Immature natural killer cell (primary cell): ENCODE data around the gene RASGRF2. TPM values are rescaled to one million over a fixed set of nuclear protein-coding genes. Genes with fewer than 3 reads are reported as not detected.
A peak's percentile ranks its signal among the peaks of the same experiment; 100 is the strongest.

Experiments used
- DNase-seq, 3 donors: peaks; one replicate each; pipeline ENCODE4 v3.0.0; 2022; ENCODE audit warnings: mixed read lengths in 1 of 3
- H3K27ac Mint-ChIP-seq, 6 donors: one replicate each; pipeline ENCODE4 v1.8.0; 2020; ENCODE audit warnings: mixed read lengths in 6 of 6, mild to moderate bottlenecking in 5 of 6, inconsistent platforms in 4 of 6, moderate library complexity in 3 of 6
- H3K27me3 Mint-ChIP-seq, 3 donors: one replicate each; pipeline ENCODE4 v1.8.0; 2020 to 2021; ENCODE audit warnings: low read depth in 3 of 3, mild to moderate bottlenecking in 3 of 3, mixed read lengths in 3 of 3, moderate library complexity in 3 of 3, inconsistent platforms in 1 of 3
- H3K36me3 Mint-ChIP-seq, 3 donors: one replicate each; pipeline ENCODE4 v1.8.0; 2020; ENCODE audit warnings: mixed read lengths in 3 of 3, inconsistent platforms in 2 of 3, mild to moderate bottlenecking in 2 of 3
- H3K4me1 Mint-ChIP-seq, 2 donors: one replicate each; pipeline ENCODE4 v1.8.0; 2020; ENCODE audit warnings: inconsistent platforms in 2 of 2, mild to moderate bottlenecking in 2 of 2, mixed read lengths in 2 of 2, moderate library complexity in 1 of 2
- H3K4me3 Mint-ChIP-seq, 5 donors: one replicate each; pipeline ENCODE4 v1.8.0; 2020; ENCODE audit warnings: mild to moderate bottlenecking in 5 of 5, mixed read lengths in 5 of 5, inconsistent platforms in 3 of 5, moderate library complexity in 3 of 5
- H3K9me3 Mint-ChIP-seq, 6 donors: one replicate each; pipeline ENCODE4 v1.8.0; 2020; ENCODE audit warnings: mild to moderate bottlenecking in 6 of 6, mixed read lengths in 6 of 6, inconsistent platforms in 4 of 6, moderate library complexity in 3 of 6
- polyA plus RNA-seq, 3 donors: library from polyadenylated mRNA; unstranded; fragments of 300-500 nt; fragmentation: Illumina TruSeq; gene quantifications; one replicate each; pipeline ENCODE4 v1.2.3, GENCODE V29; 2021

Gene RASGRF2
- polyA plus RNA-seq, 3 donors from 2014 or later = 0.17 to 3.8 (median 1.5) TPM

DNA sequence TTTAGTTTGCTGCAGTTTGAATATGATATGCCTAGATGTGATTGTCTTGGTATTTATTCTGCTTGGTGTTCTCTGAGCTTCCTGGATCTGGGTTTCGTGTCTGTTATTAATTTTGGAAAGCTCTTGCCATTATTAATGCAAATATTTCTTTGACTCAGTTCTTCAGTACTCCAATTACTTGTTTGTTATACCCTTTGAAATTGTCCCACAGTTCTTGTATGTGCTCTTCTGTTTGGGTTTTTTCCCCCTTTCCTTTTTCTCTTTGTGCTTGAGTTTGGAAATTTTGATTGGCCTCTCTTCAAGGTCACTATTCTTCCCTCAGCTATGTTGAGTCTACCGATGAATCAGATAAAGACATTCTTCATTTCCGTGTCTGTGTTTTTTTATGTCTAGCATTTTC lies 176.4 kb downstream of the RASGRF2 start:
- no peak overlapping the region for H3K4me3 Mint-ChIP-seq

GRCh38 chr5:81137833-81138232 lies 177.7 kb downstream of the RASGRF2 start:
- no peak for DNase-seq
- no peak overlapping the region for H3K4me3 Mint-ChIP-seq
- peaks cover 0 to 9% (median 3%) of the 10 kb centered on the region in 3 donors for H3K36me3 Mint-ChIP-seq
- no peak overlapping the region for H3K27ac Mint-ChIP-seq
- H3K9me3 Mint-ChIP-seq = peaks cover 0 to 1% (median 0%) of the 10 kb centered on the region in 6 donors
- no peaks in the 10 kb centered on the region for H3K4me1 Mint-ChIP-seq
- H3K27me3 Mint-ChIP-seq = peaks cover 0 to 4% (median 0%) of the 10 kb centered on the region in 3 donors

More for the DNA sequence above, 176.4 kb downstream of the RASGRF2 start:
- Mint-ChIP-seq H3K27ac (no peak overlapping the region), H3K27me3 (peaks cover 0 to 4% (median 0%) of the 10 kb centered on the region in 3 donors), H3K9me3 (peaks cover 0 to 1% (median 0%) of the 10 kb centered on the region in 6 donors), H3K4me1 (no peaks in the 10 kb centered on the region), H3K36me3 (peaks cover 0 to 9% (median 3%) of the 10 kb centered on the region in 3 donors)
- no peak for DNase-seq

- peaks cover 0 to 6% (median 4%) of the 10 kb centered on the region in 3 donors for H3K27me3 Mint-ChIP-seq
- H3K36me3 Mint-ChIP-seq = peaks cover 0 to 9% (median 3%) of the 10 kb centered on the region in 3 donors
- no peak overlapping the region for H3K27ac Mint-ChIP-seq
- H3K4me1 Mint-ChIP-seq = peaks cover 5 to 7% of the 10 kb centered on the region in 2 donors
- peaks cover 0 to 1% (median 0%) of the 10 kb centered on the region in 6 donors for H3K9me3 Mint-ChIP-seq
- DNase-seq = no peak
- no peak overlapping the region for H3K4me3 Mint-ChIP-seq
Measured at GRCh38 chr5:81140441-81140840, 180.3 kb downstream of the RASGRF2 start.

GRCh38 chr5:81140943-81141342 lies 180.8 kb downstream of the RASGRF2 start:
- Mint-ChIP-seq H3K27ac (no peak overlapping the region), H3K4me3 (no peak overlapping the region), H3K36me3 (peaks cover 0 to 9% (median 3%) of the 10 kb centered on the region in 3 donors), H3K9me3 (peaks cover 0 to 1% (median 0%) of the 10 kb centered on the region in 6 donors), H3K4me1 (peaks cover 8 to 10% of the 10 kb centered on the region in 2 donors), H3K27me3 (peaks cover 0 to 6% (median 4%) of the 10 kb centered on the region in 3 donors)
- no peak for DNase-seq

- no peak overlapping the region for H3K27ac Mint-ChIP-seq
- H3K27me3 Mint-ChIP-seq = peaks cover 0 to 6% (median 4%) of the 10 kb centered on the region in 3 donors
- H3K4me3 Mint-ChIP-seq = no peak overlapping the region
- H3K9me3 Mint-ChIP-seq = peaks cover 0 to 1% (median 0%) of the 10 kb centered on the region in 6 donors
- H3K36me3 Mint-ChIP-seq = peaks cover 0 to 3% (median 3%) of the 10 kb centered on the region in 3 donors
- peaks cover 8 to 15% of the 10 kb centered on the region in 2 donors for H3K4me1 Mint-ChIP-seq
- no peak for DNase-seq
Measured at GRCh38 chr5:81142108-81142507, 181.9 kb downstream of the RASGRF2 start.

DNA sequence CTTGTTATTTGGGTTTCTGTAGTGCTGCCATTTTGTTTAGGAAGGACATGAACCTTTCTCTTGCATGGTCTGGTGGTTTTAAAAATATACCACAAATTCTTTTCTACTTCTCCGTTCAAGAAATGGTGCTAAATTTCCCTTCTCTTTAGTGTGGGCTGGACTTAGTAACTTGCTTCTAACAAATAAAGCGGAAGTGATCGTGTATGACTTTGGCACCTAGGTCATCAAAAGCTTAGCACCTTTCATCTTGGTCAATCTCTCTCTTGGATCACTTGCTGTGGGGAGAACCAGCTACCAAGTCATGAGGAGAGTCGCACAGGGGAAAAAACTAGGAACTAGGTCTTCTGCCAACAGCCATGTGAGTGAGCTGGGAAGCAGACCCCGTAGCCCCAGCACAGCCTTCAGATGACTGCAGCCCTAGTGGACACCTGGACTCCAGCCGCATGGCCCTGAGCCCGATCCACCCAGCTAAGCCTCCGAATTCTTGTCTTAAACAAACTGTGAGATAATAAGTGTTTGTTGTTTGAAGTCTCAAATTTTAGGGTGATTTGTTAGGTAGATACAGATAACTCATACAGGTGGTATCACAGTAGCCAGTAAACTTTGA lies 185.3 kb downstream of the RASGRF2 start:
- Mint-ChIP-seq H3K27ac (no peak overlapping the region), H3K4me1 (peaks cover 18 to 30% of the 10 kb centered on the region in 2 donors), H3K4me3 (no peak overlapping the region), H3K27me3 (peaks cover 0 to 8% (median 0%) of the 10 kb centered on the region in 3 donors), H3K9me3 (no peaks in the 10 kb centered on the region), H3K36me3 (peaks cover 0 to 2% (median 0%) of the 10 kb centered on the region in 3 donors)
- peak in 2 of 3 donors; percentile 5 to 18 for DNase-seq

GRCh38 chr5:81146031-81146430 lies 185.9 kb downstream of the RASGRF2 start:
- no peaks in the 10 kb centered on the region for H3K36me3 Mint-ChIP-seq
- H3K4me3 Mint-ChIP-seq = peak overlapping the region in 1 of 5 donors; percentile 3
- H3K9me3 Mint-ChIP-seq = no peaks in the 10 kb centered on the region
- no peak for DNase-seq
- H3K27me3 Mint-ChIP-seq = peaks cover 0 to 8% (median 0%) of the 10 kb centered on the region in 3 donors
- H3K27ac Mint-ChIP-seq = no peak overlapping the region
- peaks cover 18 to 30% of the 10 kb centered on the region in 2 donors for H3K4me1 Mint-ChIP-seq

DNA sequence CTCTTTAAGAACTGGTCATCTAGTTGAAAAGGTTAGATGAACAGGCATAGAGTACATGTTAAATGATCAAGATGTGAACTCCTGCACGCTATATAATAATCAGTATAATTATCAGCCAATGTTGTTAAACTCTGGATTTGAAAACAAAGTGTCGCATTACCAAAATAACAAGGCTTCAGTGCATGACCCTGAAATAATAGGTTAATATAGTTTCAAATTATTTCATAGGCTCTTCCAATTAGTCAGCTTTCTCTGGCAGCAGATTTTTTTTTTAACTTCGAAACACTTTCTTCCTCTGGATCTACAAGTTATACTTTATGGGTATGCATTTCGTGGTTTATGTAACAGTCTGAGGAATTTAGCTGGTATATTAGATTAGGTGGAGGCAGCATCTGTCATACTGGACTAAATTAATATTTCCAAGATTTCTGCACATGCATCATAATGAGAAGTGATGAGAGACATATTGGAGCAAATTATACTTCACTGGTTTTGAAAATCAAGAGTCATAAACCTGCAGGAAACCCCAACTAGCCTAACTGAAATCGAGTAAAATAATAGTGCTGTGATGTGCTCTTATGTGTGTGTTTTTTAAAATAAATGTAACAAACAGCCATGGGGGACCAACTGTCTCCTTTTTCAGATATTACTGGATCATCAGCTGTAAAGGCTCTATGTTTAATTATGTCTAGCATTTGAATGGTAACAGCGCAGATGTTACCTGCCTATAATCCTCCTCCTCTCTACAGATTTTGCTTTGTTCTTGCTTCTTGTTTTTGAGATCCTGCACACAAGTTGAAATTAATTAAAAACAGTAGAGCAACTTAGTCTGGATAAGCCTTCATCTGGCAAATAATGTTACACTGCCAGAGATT lies 187.1 kb downstream of the RASGRF2 start:
- no peak for DNase-seq
- Mint-ChIP-seq H3K27ac (peak overlapping the region in 1 of 6 donors; percentile 4), H3K27me3 (peaks cover 0 to 8% (median 0%) of the 10 kb centered on the region in 3 donors), H3K36me3 (no peaks in the 10 kb centered on the region), H3K4me1 (peaks cover 18 to 30% of the 10 kb centered on the region in 2 donors), H3K4me3 (peak overlapping the region in 3 of 5 donors; percentile 29 to 57 (median 45)), H3K9me3 (no peaks in the 10 kb centered on the region)

- H3K27ac Mint-ChIP-seq = peak overlapping the region in 3 of 6 donors; percentile 4 to 43 (median 17)
- peaks cover 18 to 30% of the 10 kb centered on the region in 2 donors for H3K4me1 Mint-ChIP-seq
- peak in 1 of 3 donors; percentile 19 for DNase-seq
- no peaks in the 10 kb centered on the region for H3K9me3 Mint-ChIP-seq
- peak overlapping the region; percentile 29 to 67 (median 45) for H3K4me3 Mint-ChIP-seq
- peaks cover 0 to 4% (median 0%) of the 10 kb centered on the region in 3 donors for H3K36me3 Mint-ChIP-seq
- peaks cover 0 to 8% (median under 1%) of the 10 kb centered on the region in 3 donors for H3K27me3 Mint-ChIP-seq
Measured at GRCh38 chr5:81147886-81148571, 187.9 kb downstream of the RASGRF2 start.

GRCh38 chr5:81151546-81151945 lies 191.4 kb downstream of the RASGRF2 start:
- DNase-seq = no peak
- peaks cover 0 to 10% (median 9%) of the 10 kb centered on the region in 6 donors for H3K9me3 Mint-ChIP-seq
- H3K27ac Mint-ChIP-seq = no peak overlapping the region
- H3K27me3 Mint-ChIP-seq = peaks cover 0 to 2% (median 2%) of the 10 kb centered on the region in 3 donors
- peaks cover 3 to 12% (median 7%) of the 10 kb centered on the region in 3 donors for H3K36me3 Mint-ChIP-seq
- H3K4me3 Mint-ChIP-seq = no peak overlapping the region
- peaks cover 10 to 18% of the 10 kb centered on the region in 2 donors for H3K4me1 Mint-ChIP-seq

DNA sequence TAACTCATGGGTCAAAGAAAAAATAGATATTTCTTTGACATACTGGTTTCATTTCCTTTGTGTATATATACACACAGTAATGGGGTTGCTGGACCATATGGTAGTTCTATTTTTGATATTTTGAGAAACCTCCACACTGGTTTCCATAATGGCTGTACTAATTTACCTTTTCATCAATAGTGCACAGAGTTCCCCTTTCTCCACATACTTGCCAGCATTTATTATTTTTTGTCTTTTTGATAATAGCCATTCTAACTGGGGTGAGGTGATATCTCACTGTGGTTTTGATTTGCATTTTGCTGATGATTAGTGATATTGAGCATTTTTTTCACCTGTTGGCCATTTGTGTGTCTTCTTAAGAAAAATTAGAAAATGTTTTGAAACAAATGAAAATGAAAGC lies 194.6 kb downstream of the RASGRF2 start:
- Mint-ChIP-seq H3K27ac (no peak overlapping the region), H3K4me1 (no peaks in the 10 kb centered on the region), H3K36me3 (peaks cover 3 to 14% (median 7%) of the 10 kb centered on the region in 3 donors), H3K27me3 (peaks cover 0 to 5% (median 0%) of the 10 kb centered on the region in 3 donors), H3K4me3 (no peak overlapping the region), H3K9me3 (peaks cover 0 to 13% (median 9%) of the 10 kb centered on the region in 6 donors)
- no peak for DNase-seq

DNA sequence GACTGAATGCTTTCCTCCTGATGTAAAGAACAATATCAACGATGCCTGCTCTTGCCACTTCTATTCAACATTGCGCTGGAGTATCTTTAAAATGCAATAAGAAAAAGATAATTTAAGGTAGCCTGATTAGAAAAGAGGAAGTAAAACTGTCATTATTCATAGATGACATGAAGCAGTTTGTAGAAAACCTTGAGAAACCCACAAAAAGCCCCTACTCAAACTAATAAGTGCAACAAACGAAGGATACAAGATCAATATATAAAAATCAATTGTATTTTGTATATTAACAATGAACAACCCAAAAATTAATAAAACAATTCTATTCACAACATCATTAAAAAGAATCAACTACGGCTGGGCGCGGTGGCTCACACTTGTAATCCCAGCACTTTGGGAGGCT lies 196.6 kb downstream of the RASGRF2 start:
- peaks cover 3 to 14% (median 7%) of the 10 kb centered on the region in 3 donors for H3K36me3 Mint-ChIP-seq
- H3K4me1 Mint-ChIP-seq = no peaks in the 10 kb centered on the region
- H3K27me3 Mint-ChIP-seq = peaks cover 0 to 6% (median 0%) of the 10 kb centered on the region in 3 donors
- H3K27ac Mint-ChIP-seq = no peak overlapping the region
- DNase-seq = no peak
- H3K4me3 Mint-ChIP-seq = no peak overlapping the region
- peaks cover 0 to 13% (median 9%) of the 10 kb centered on the region in 6 donors for H3K9me3 Mint-ChIP-seq

GRCh38 chr5:81161012-81161601 lies 200.9 kb downstream of the RASGRF2 start:
- no peak for DNase-seq
- Mint-ChIP-seq H3K27me3 (peaks cover 0 to 5% (median 0%) of the 10 kb centered on the region in 3 donors), H3K27ac (no peak overlapping the region), H3K4me1 (peaks cover 4 to 8% of the 10 kb centered on the region in 2 donors), H3K4me3 (no peak overlapping the region), H3K36me3 (peaks cover 0 to 3% (median 0%) of the 10 kb centered on the region in 3 donors), H3K9me3 (peaks cover 0 to 5% (median 3%) of the 10 kb centered on the region in 6 donors)
